ENCODE data around the gene RUNX3.

- TF ChIP-seq CTCF (IDR thresholded peaks at IDR 0.05 in 8 of 11, conservative IDR thresholded peaks at IDR 0.05 in 3 of 11) (no peak), POLR2A (IDR thresholded peaks at IDR 0.05) (no peak), POLR2AphosphoS5 (IDR thresholded peaks at IDR 0.05) (peak in 2 of 3 donors; percentile 13 to 61)
These were observed 29.6 kb downstream of the RUNX3 start for GRCh38 chr1:24900486-24900849.
